Heart right ventricle (tissue), 16 donors: Measurements from ENCODE around the gene RAMP3. TPM values are rescaled to one million over a fixed set of nuclear protein-coding genes. Genes with fewer than 3 reads are reported as not detected.

Experiments used
- ATAC-seq, 8 donors: fragments of 200-7000 bp; cut with Tn5 transposase; one replicate each; pipeline ENCODE4 v1.9.1; 2020; ENCODE audit warnings: mild to moderate bottlenecking in 8 of 8, moderate library complexity in 8 of 8, moderate number of reproducible peaks in 1 of 8
- DNase-seq, 2 donors: peaks; one replicate each; pipeline ENCODE4 v3.0.0-alpha.2; 2020
- H3K27ac ChIP-seq, 10 donors: fragments of 200-600 bp; sonication (generic) in 2 of 10; one replicate each; pipeline versions ENCODE4 v1.5.0 to v1.8.0; 2020 to 2022; ENCODE audit warnings: mild to moderate bottlenecking in 3 of 10
- H3K27me3 ChIP-seq, 7 donors: fragments of 200-600 bp; one replicate each; pipeline ENCODE4 v1.8.0; 2021 to 2022; ENCODE audit warnings: mild to moderate bottlenecking in 2 of 7
- H3K36me3 ChIP-seq, 9 donors: fragments of 200-600 bp; sonication (generic) in 1 of 9; one replicate each; pipeline versions ENCODE4 v1.5.0 to v1.8.0; 2020 to 2022; ENCODE audit warnings: mild to moderate bottlenecking in 2 of 9
- H3K4me1 ChIP-seq, 9 donors: fragments of 200-600 bp; sonication (generic) in 1 of 9; one replicate each; pipeline versions ENCODE4 v1.5.0 to v1.8.0; 2020 to 2022; ENCODE audit warnings: mild to moderate bottlenecking in 4 of 9
- H3K4me3 ChIP-seq, 10 donors: fragments of 200-600 bp; sonication (generic) in 2 of 10; one replicate each; pipeline versions ENCODE4 v1.5.0 to v1.8.0; 2020 to 2022; ENCODE audit warnings: mild to moderate bottlenecking in 7 of 10, moderate library complexity in 2 of 10
- H3K9me3 ChIP-seq, 11 donors: fragments of 200-600 bp in 10 of 11; sonication (generic) in 2 of 11; one replicate each; pipeline versions ENCODE4 v1.5.0 to v1.8.0; 2013 to 2022; ENCODE audit warnings: mild to moderate bottlenecking in 2 of 11, control low read depth in 1 of 11, moderate library complexity in 1 of 11
- WGBS, 2 donors: extraction: QIAGEN DNeasy Blood & Tissue Kit; methylation state at CpG; one replicate each; pipeline ENCODE4 v1.1.7; 2013; ENCODE audit warnings: inconsistent platforms in 1 of 2; 5-methylcytosine and 5-hydroxymethylcytosine counted together
- intact Hi-C, 10 donors: fragments of 100-400 bp; cut with DNase I; formaldehyde crosslinking; loops; one replicate each; pipeline versions ENCODE4 v1.11.1 to v1.14.2; 2022
- polyA plus RNA-seq, 2 donors: library from polyadenylated mRNA; stranded (reverse); fragments of 200-250 nt; gene quantifications; one replicate each; pipeline ENCODE4 v1.2.3, GENCODE V29; 2013
- total RNA-seq, 10 donors: library from RNA; stranded (reverse); fragmentation: NEBNext Ultra II Directional in 3 of 10; extraction: Animal tissue kit (Norgen Biotek cat#: 25700) in 3 of 10; gene quantifications; one replicate each; pipeline versions ENCODE4 v1.2.1 to v1.2.4, GENCODE V29; 2021 to 2023
- TF ChIP-seq, protein P1 (sequence below), 9 donors: fragments of 200-600 bp; sonication (generic) in 2 of 9; IDR thresholded peaks; one replicate each; pipeline versions ENCODE4 v1.5.0 to v1.8.0; 2021 to 2022; ENCODE audit warnings: antibody characterized with exemption in 9 of 9, mild to moderate bottlenecking in 5 of 9, moderate library complexity in 1 of 9
- donor health status: Arrhythmogenic right ventricular cardiomyopathy.
- donor health status: ischemic (EF 13 %, LVEDD 7.1; RV severe dilation, severe dysfunction).
- donor health status: healthy with polysubstance abuse.
- donor health status: DM: no; HTN: yes; CAD: no.
- donor health status: DM: no; HTN: no; CAD: no.
- donor health status: ischemic (EF 25% LVEDD 6.9; RV normal size, moderate dysfunction).
- donor health status: ischemic (EF 25% LVEDD 5.7; RV mildly dilated, moderate dysfunction).
- donor health status: healthy.
- donor health status: DM: yes; HTN: yes; CAD: no.
- donor health status: Ischemic cardiomyopathy.
- donor health status: ischemic (EF 35%, LVEDD 5.7; RV mildly dilated, moderate dysfunction).
- donor health status: nonischemic (EF 11% LVEDD 7.7; RV severe dilation, severe dysfunction).
- donor health status: DM: yes; HTN: yes; CAD: no.
- donor health status: PGD.
- donor health status: ischemic (EF 29% LVEDD 5.4; RV normal size, mild dysfunction).
- donor health status: nonischemic (EF 23%, LVEDD 6.1; RV moderate dilation, normal function).

The RAMP3 gene
- total and polyA plus RNA-seq, 12 donors = 12.7 to 70.2 (median 29.1) TPM

DNA sequence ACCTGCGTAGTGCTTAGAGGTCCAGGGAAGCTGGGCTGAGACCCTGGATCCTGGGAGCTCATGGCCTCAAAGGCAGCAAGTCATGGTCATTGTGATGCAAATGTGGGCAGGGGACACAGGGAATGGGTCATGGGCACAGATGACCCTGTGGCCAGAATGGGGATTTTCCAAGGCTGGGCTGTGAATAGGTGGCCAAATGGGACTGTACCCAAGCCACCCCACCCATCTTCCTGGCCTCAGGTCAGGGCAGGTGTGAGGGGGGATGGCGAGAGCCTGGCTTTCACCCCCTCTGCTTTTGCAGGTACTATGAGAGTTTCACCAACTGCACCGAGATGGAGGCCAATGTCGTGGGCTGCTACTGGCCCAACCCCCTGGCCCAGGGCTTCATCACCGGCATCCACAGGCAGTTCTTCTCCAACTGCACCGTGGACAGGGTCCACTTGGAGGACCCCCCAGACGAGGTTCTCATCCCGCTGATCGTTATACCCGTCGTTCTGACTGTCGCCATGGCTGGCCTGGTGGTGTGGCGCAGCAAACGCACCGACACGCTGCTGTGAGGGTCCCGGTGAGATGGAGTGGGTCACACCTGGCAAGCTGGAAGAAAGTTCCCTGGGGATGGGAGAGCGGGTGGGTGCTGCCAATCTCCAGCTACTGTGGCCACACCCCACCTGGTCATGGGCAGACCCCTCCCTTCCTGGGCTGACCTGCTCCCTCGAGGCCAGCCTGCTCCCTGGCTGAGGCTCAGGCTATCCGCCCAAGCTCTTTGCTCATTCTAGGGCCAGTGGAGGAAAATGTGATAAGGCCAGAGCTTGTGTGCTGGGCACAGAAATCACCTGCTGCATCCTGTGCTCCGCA lies 25.5 kb downstream of the RAMP3 start:
- DNase-seq = no peak
- Histone ChIP-seq H3K4me1 (peaks cover 0 to 15% (median 0%) of the 10 kb centered on the region in 9 donors), H3K4me3 (no peak overlapping the region), H3K27me3 (no peaks in the 10 kb centered on the region), H3K36me3 (peaks cover 0 to 53% (median 0%) of the 10 kb centered on the region in 9 donors), H3K27ac (no peak overlapping the region), H3K9me3 (no peaks in the 10 kb centered on the region)
- WGBS, 2 donors = 88 to 91% methylated on average over 21 of the region's 21 CpGs
- intact Hi-C loops = no loop called here
- no peak for ATAC-seq
- TF ChIP-seq, protein P1, sequence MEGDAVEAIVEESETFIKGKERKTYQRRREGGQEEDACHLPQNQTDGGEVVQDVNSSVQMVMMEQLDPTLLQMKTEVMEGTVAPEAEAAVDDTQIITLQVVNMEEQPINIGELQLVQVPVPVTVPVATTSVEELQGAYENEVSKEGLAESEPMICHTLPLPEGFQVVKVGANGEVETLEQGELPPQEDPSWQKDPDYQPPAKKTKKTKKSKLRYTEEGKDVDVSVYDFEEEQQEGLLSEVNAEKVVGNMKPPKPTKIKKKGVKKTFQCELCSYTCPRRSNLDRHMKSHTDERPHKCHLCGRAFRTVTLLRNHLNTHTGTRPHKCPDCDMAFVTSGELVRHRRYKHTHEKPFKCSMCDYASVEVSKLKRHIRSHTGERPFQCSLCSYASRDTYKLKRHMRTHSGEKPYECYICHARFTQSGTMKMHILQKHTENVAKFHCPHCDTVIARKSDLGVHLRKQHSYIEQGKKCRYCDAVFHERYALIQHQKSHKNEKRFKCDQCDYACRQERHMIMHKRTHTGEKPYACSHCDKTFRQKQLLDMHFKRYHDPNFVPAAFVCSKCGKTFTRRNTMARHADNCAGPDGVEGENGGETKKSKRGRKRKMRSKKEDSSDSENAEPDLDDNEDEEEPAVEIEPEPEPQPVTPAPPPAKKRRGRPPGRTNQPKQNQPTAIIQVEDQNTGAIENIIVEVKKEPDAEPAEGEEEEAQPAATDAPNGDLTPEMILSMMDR (IDR thresholded peaks at IDR 0.05) = no peak

DNA sequence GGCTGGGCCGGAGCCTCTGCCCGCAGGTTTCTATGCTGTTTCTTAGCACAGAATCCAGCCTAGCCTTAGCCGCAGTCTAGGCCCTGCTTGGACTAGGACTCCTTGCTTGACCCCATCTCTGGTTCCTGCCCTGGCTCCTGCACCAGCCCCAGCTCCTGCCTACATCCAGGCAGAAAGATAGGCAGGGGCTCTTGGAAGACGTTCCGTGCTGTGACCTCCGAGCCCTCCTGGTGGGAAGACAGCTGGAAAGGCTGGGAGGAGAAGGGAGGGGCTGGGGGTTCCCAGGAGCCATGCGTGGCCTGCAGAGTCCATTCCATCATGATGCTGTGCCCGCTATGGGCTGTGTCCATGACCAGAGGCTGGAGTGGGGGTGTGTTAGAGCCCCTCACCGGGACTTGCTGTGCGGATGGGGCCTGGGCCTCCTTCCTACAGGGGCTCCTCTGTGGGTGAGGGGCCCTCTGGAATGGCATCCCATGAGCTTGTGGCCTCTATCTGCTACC lies 26.2 kb downstream of the RAMP3 start:
- ATAC-seq (no peak), DNase-seq (no peak)
- WGBS, 2 donors = 90 to 93% methylated on average over 10 of the region's 10 CpGs
- no peak overlapping the region for H3K4me3 ChIP-seq
- H3K9me3 ChIP-seq = no peaks in the 10 kb centered on the region
- peaks cover 0 to 53% (median 0%) of the 10 kb centered on the region in 9 donors for H3K36me3 ChIP-seq
- H3K4me1 ChIP-seq = peaks cover 0 to 19% (median 0%) of the 10 kb centered on the region in 9 donors
- intact Hi-C loops = no loop called here
- TF ChIP-seq, protein P1 (IDR thresholded peaks at IDR 0.05) = no peak
- H3K27me3 ChIP-seq = no peaks in the 10 kb centered on the region
- H3K27ac ChIP-seq = no peak overlapping the region

DNA sequence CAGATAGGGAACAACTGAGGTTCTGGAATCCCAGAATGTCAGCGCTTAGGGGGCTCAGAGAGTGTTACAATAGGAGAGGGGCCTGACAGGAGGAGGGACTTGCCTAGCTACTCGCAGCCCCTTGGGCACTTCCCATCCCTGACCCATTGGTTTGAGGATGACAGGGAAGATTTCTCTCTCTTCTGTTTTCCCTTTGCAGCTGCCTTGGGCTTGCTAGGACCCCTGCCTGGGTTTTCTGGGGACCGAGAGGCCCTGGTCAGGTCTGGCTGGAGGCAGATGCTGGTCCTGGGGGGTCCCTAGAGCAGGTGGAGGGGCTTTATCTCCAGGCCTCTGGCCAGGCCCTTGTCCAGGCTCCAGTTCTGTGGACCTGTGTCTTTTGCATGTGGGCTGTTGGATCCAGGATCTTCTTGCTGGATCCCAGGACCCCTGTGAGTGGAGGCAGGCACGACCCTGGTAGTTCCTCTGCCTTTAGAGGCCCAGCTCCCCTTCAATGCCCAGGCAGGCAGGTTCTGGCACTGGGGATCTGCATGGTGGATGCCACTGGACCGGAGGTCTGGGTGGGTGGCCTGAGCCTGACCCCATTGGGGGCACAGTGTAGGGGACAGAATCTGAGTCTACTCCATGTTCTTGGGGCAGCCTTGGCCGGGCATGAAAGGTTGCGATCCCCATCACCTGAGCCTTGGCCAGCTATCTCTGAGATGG lies 26.9 kb downstream of the RAMP3 start:
- intact Hi-C loops = no loop called here
- no peak for ATAC-seq
- TF ChIP-seq, protein P1 (IDR thresholded peaks at IDR 0.05) = no peak
- DNase-seq = no peak
- Histone ChIP-seq H3K4me3 (no peak overlapping the region), H3K4me1 (peaks cover 0 to 25% (median 0%) of the 10 kb centered on the region in 9 donors), H3K27ac (no peak overlapping the region), H3K36me3 (peaks cover 0 to 53% (median 0%) of the 10 kb centered on the region in 9 donors), H3K9me3 (no peaks in the 10 kb centered on the region), H3K27me3 (no peaks in the 10 kb centered on the region)
- 95 to 96% methylated on average over 7 of the region's 7 CpGs for WGBS, 2 donors

DNA sequence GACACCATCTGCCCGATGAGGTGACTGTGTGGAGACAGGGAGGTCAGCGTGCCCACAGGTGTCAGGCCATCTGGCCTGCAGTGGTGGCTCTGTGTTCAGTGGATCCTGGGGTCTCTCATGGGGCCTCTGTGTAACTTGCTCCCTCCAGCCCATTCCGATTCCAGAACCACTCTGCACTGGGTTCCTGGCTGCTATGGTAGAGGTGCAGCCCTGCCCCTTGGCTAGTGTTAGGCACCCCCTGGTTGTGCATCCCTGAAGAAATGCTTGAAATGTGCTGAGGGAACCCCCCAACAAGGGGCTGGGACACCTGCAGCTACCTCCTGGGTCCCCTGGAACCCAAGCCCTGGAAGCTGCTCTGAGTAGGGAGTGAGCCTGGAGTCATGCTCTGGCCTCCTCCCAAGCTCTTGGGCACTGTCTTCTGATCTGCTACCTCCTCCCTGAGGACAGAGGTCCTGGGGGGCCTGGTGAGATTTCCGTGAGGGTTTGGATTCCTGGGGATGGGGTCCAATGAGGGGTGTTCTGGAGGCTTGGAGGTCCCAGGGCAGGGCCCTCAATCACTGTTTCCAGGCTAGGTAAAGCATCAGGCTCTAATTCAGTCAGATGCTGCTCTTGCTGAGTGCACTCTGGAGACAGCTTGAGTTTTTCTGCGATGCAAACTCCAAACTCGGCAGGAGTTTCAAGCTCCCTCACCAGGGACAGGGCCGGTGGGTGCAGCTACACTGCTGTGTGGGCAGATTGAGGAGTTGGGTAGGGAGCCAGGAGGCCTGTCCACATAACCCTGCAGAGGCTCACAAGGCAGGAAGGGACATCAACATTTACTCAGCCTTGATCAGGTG lies 27.7 kb downstream of the RAMP3 start:
- Histone ChIP-seq H3K36me3 (peaks cover 0 to 48% (median 0%) of the 10 kb centered on the region in 9 donors), H3K27ac (no peak overlapping the region), H3K27me3 (no peaks in the 10 kb centered on the region), H3K4me3 (no peak overlapping the region), H3K9me3 (no peaks in the 10 kb centered on the region), H3K4me1 (peaks cover 0 to 25% (median 0%) of the 10 kb centered on the region in 9 donors)
- intact Hi-C loops = no loop called here
- WGBS, 2 donors = 69 to 80% methylated on average over 7 of the region's 7 CpGs
- ATAC-seq (no peak), DNase-seq (no peak)
- TF ChIP-seq, protein P1 (IDR thresholded peaks at IDR 0.05) = no peak
